K562 (cell line): ENCODE measurements around the gene UBXN10. TPM values are rescaled to one million over a fixed set of nuclear protein-coding genes. Genes with fewer than 3 reads are reported as not detected.

Source experiments
- ARID2 ChIP-seq: fragments of 450-650 bp; IDR thresholded peaks from 2 replicates; pipeline ENCODE4 v1.6.1; 2017; ENCODE audit warnings: antibody characterized with exemption, mild to moderate bottlenecking
- ATF3 ChIP-seq, 2 experiments: fragments of 450-650 bp in 1 of 2; sonication (generic) in 1 of 2; formaldehyde crosslinking in 1 of 2; IDR thresholded peaks in 1 of 2; conservative IDR thresholded peaks in 1 of 2; 2 replicates each; pipeline versions ENCODE4 v1.6.1 to v1.8.1; 2016 to 2023; ENCODE audit warnings: mild to moderate bottlenecking in 2 of 2, moderate library complexity in 2 of 2, inconsistent platforms in 1 of 2, missing genetic modification reagents in 1 of 2
- CAMTA2 ChIP-seq: fragments of 250-450 bp; sonication (Bioruptor Pico); conservative IDR thresholded peaks from 2 replicates; pipeline ENCODE4 v1.5.1; 2022
- ELF4 ChIP-seq: fragments of 450-650 bp; formaldehyde crosslinking; IDR thresholded peaks from 2 replicates; pipeline ENCODE4 v1.4.0; 2022; ENCODE audit warnings: missing genetic modification characterization
- ETS1 ChIP-seq: conservative IDR thresholded peaks from 2 replicates; pipeline ENCODE4 v1.6.1; 2011; ENCODE audit warnings: low read depth, mild to moderate bottlenecking, low read length; ENCODE audit not compliant: control insufficient read depth
- FOSL1 ChIP-seq: fragments of 200-800 bp; sonication (Bioruptor generic); conservative IDR thresholded peaks from 2 replicates; pipeline ENCODE4 v1.6.1; 2016; ENCODE audit warnings: missing genetic modification characterization, missing compliant biosample characterization
- KLF6 ChIP-seq: fragments of 250-450 bp; sonication (Bioruptor Pico); IDR thresholded peaks from 2 replicates; pipeline ENCODE4 v1.4.0; 2020; ENCODE audit warnings: mild to moderate bottlenecking, moderate library complexity, borderline replicate concordance
- MAX ChIP-seq: sonication (generic); formaldehyde crosslinking; IDR thresholded peaks from 2 replicates; pipeline ENCODE4 v1.9.0; 2022; ENCODE audit warnings: mild to moderate bottlenecking, missing genetic modification reagents
- NR2C1 ChIP-seq, 2 experiments: fragments of 450-650 bp; IDR thresholded peaks; 2 replicates each; pipeline ENCODE4 v1.6.1; 2017; ENCODE audit warnings: mild to moderate bottlenecking in 2 of 2, antibody characterized with exemption in 1 of 2, inconsistent platforms in 1 of 2, missing compliant biosample characterization in 1 of 2, missing genetic modification characterization in 1 of 2
- TFAM ChIP-seq: fragments of 250-450 bp; sonication (Bioruptor Pico); conservative IDR thresholded peaks from 2 replicates; pipeline ENCODE4 v1.5.0; 2021; ENCODE audit warnings: mild to moderate bottlenecking, moderate library complexity
- THRB ChIP-seq: fragments of 450-650 bp; formaldehyde crosslinking; conservative IDR thresholded peaks from 2 replicates; pipeline ENCODE4 v1.4.0; 2022; ENCODE audit warnings: mild to moderate bottlenecking, missing genetic modification characterization
- ZBTB17 ChIP-seq: fragments of 450-650 bp; formaldehyde crosslinking; IDR thresholded peaks from 2 replicates; pipeline ENCODE4 v1.4.0; 2020; ENCODE audit warnings: mild to moderate bottlenecking
- ZBTB49 ChIP-seq: sonication (generic); formaldehyde crosslinking; IDR thresholded peaks from 2 replicates; pipeline ENCODE4 v1.8.0; 2022; ENCODE audit warnings: missing genetic modification reagents, mild to moderate bottlenecking, borderline replicate concordance
- ZBTB9 ChIP-seq: fragments of 450-650 bp; formaldehyde crosslinking; IDR thresholded peaks from 2 replicates; pipeline ENCODE4 v1.4.0; 2020; ENCODE audit warnings: mild to moderate bottlenecking, moderate library complexity
- ZC3H11A ChIP-seq: IDR thresholded peaks from 2 replicates; pipeline ENCODE4 v1.6.1; 2012; ENCODE audit warnings: low read depth, low read length, improper control_type of control experiment
- ZNF143 ChIP-seq: sonication (generic); formaldehyde crosslinking; IDR thresholded peaks from 2 replicates; pipeline ENCODE4 v1.9.0; 2022; ENCODE audit warnings: mild to moderate bottlenecking, missing genetic modification reagents
- ZNF175 ChIP-seq: fragments of 200-800 bp; sonication (Bioruptor generic); IDR thresholded peaks from 2 replicates; pipeline ENCODE4 v1.6.1; 2016; ENCODE audit warnings: low read depth, mild to moderate bottlenecking, missing genetic modification characterization, missing compliant biosample characterization
- ZNF785 ChIP-seq: fragments of 250-450 bp; sonication (Bioruptor Pico); IDR thresholded peaks from 2 replicates; pipeline ENCODE4 v1.4.0; 2020; ENCODE audit warnings: mild to moderate bottlenecking
- ZSCAN32 ChIP-seq: fragments of 450-650 bp; formaldehyde crosslinking; IDR thresholded peaks from 2 replicates; pipeline ENCODE4 v1.4.0; 2020; ENCODE audit warnings: mild to moderate bottlenecking, moderate library complexity
- polyA plus RNA-seq, 8 experiments: library from polyadenylated mRNA; depleted of rRNA in 4 of 8; stranded (reverse) in 5 of 8; unstranded in 3 of 8; fragments of >200 nt; fragmentation: Nextera tagmentation in 2 of 8; fragmentation: Illumina TruSeq in 1 of 8; extraction: Ambion mirVana in 2 of 8; extraction: Trizol in 1 of 8; gene quantifications; 2 replicates each; pipeline versions ENCODE4 v1.2.1 to v1.2.3, GENCODE V29; 2011 to 2014; ENCODE audit warnings: inconsistent platforms in 1 of 8, missing spikeins in 1 of 8
- total RNA-seq, 7 experiments: library from RNA; depleted of rRNA in 6 of 7; stranded (reverse); fragments of >200 nt in 6 of 7; fragmentation: Illumina TruSeq in 2 of 7; extraction: Trizol in 2 of 7; gene quantifications; 2 replicates each; pipeline versions ENCODE4 v1.2.1 to v1.2.3, GENCODE V29; 2011 to 2021; ENCODE audit warnings: low replicate concordance in 1 of 7

UBXN10 gene
- total and polyA plus RNA-seq, 9 of the 15 experiments (the other 6 are each of a cell fraction or from before 2014, with no cell fraction given), result 10.7 to 17.7 (median 13.6) TPM

- no peak for TF ChIP-seq ATF3 (IDR thresholded peaks at IDR 0.05)
- TF ChIP-seq ATF3 (CRISPR knock-in tag; conservative IDR thresholded peaks at IDR 0.05), result no peak
- TF ChIP-seq ZNF175 (CRISPR knock-in tag), result peak; percentile 71
- TF ChIP-seq ZNF785 (CRISPR knock-in tag), result no peak
- peak; percentile 47; the same call in 1 of the 2 replicates for TF ChIP-seq KLF6 (CRISPR knock-in tag)
- TF ChIP-seq NR2C1 (IDR thresholded peaks at IDR 0.05), result no peak
- peak; percentile 39; the same call in 1 of the 2 replicates for TF ChIP-seq NR2C1 (tag; IDR thresholded peaks at IDR 0.05)
- TF ChIP-seq CAMTA2, result no peak
- no peak for TF ChIP-seq ARID2
- TF ChIP-seq MAX (CRISPR knock-in tag), result no peak
- no peak for TF ChIP-seq ETS1
- TF ChIP-seq THRB (CRISPR knock-in tag), result no peak
- TF ChIP-seq ZBTB17 (CRISPR knock-in tag), result no peak
- no peak for TF ChIP-seq ZC3H11A
- TF ChIP-seq ZSCAN32 (CRISPR knock-in tag), result no peak
- no peak for TF ChIP-seq ELF4
- no peak for TF ChIP-seq ZBTB9 (CRISPR knock-in tag)
- TF ChIP-seq TFAM (CRISPR knock-in tag), result no peak
- no peak for TF ChIP-seq ZNF143 (CRISPR knock-in tag)
- no peak for TF ChIP-seq ZBTB49
- TF ChIP-seq FOSL1, result peak; percentile 60
Observed at GRCh38 chr1:20198918-20199317, 13.0 kb downstream of the UBXN10 start (continued).
